ENCODE data around the gene BCAT1.
"Not testable (repeated sequence)": the region's sequence is repeated elsewhere in the genome, so short reads cannot be mapped to it uniquely, and the experiment has no call there.

The BCAT1 gene

DNA sequence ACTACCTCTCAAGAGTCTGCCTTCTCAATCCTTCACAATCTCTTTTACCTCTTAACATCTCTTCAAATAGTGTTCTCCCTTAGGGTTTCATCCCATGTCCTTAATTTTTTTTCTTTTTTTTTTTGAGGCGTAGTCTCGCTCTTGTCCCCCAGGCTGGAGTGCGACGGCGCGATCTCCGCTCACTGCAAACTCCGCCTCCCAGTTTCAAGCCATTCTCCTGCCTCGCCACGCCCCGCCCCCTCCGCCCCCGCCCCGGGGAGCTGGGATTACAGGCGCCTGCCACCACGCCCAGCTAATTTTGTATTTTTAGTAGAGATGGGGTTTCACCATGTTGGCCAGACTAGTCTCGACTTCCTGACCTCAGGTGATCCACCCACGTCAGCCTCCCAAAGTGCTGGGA, 7.0 kb upstream of the BCAT1 start:
- FAIRE-seq = no peak

DNA sequence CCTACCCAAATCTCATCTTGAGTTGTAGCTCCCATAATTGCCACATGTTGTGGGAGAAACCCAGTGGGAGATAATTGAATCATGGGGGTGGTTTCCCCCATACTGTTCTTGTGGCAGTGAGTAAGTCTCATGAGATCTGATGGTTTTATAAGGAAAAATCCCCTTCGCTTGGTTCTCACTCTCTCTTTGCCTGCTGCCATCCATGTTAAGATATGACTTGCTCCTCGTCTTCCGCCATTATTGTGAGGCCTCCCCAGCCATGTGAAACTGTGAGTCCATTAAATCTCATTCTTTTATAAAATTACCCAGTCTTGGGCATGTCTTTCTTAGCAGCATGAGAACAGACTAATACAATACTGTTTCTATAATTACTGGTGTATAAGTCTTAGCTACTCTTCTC, 6.5 kb upstream of the BCAT1 start:
- no peak for FAIRE-seq

DNA sequence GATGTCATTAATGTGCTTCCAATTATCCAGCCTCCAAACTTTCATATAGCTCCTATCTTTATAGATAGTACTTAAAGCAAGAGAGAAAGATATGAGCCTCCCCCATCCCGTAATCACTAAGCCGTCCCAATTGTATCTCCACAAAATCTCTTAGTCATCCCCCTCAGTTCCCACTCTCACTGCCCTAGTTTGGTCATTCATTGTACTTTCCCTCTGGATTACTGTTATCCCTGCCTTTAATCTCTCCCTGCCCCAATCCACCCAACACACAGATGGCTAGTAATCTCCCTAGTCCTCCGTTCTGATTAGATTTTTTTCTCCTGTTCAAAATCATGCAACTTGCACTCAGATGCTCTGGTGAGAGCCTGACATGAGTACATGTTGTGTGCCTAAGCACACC, 5.4 kb upstream of the BCAT1 start:
- no peak for FAIRE-seq

GRCh38 chr12:24952389-24952788, 3.5 kb upstream of the BCAT1 start:
- no peak for FAIRE-seq

DNA sequence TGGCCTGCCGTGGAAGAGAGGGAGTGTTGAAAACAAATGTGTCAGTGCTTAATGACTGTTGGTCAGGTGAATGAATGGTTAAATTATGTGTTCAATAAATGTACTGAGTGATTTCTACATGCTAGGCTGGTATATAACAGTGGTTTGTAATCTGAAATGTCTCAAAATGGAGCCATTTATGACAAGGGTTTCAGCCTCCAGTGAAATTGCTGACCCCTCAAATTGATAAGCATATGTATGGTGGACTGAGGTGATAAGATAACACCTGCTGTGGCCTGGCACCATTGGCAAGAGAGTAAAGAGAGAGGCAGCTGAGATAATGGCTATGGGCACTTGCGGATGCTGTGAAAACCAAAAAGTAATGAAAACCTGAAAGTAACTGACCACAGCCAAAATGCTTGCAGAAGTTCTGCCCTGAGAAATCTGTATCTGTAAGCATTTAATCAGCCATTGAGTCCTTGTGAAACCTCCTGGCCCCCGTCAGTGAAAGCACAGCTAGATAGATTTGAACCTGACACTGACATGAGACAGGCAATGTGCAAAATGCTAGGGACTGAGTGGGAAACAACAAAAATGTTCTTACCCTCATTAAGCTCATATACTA, 1.4 kb upstream of the BCAT1 start:
- no peak for FAIRE-seq

GRCh38 chr12:24948420-24948756, 513 bp downstream of the BCAT1 start:
- no peak for FAIRE-seq

- no peak for FAIRE-seq
These were observed 1.1 kb downstream of the BCAT1 start for GRCh38 chr12:24947541-24948419.

- FAIRE-seq = no peak
These were observed 3.1 kb downstream of the BCAT1 start for GRCh38 chr12:24945845-24946244.

DNA sequence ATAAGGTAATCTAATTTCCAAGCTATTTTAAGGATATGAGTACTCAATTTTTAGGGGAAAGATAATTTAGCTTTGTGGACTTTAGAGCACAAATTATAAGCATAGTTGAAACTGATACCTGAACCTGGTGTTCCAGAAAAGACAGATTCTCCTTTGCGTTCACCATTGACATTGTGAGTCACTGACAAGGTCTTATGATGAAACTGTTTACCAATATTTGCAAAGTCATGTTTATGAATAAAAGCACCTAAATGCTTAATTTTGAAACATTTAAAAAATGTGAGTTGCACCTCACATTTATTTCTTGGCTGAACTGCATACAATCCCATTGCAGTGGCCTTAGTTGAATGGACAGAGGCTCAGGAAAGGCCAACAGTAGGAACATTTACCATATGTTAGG, 3.9 kb downstream of the BCAT1 start:
- FAIRE-seq = no peak

- FAIRE-seq = no peak
These were observed 4.3 kb downstream of the BCAT1 start for GRCh38 chr12:24944601-24944975.

DNA sequence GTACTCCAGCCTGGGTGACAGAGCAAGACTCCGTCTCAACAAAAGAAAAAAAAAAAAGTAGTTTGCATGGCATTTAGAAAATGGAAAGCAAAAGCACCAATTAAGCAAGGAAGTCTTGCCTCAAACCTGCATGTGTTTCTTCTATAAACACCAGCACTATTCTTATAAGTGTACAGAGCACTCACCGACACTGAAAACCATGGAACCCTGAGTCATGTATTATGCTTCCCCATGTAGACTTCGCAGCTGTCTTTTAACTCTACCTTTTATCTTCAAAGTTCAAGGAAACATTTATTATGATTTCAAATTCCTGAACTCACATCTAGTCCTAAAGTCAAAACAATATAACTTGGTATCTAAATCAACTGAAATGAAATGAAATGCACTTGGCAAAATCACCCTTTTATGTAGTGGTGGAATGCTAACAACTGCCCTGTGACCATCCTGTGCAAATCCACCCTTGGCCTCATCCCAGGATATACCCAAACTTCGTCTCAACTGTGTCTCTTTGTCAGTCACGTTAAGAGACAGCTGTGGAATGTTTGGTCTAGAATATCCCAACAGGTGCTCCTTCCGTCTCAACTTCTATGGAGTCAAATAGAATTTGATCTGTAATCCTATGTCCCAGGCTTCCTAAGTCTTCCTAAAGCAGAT, 4.8 kb downstream of the BCAT1 start:
- FAIRE-seq = no peak

DNA sequence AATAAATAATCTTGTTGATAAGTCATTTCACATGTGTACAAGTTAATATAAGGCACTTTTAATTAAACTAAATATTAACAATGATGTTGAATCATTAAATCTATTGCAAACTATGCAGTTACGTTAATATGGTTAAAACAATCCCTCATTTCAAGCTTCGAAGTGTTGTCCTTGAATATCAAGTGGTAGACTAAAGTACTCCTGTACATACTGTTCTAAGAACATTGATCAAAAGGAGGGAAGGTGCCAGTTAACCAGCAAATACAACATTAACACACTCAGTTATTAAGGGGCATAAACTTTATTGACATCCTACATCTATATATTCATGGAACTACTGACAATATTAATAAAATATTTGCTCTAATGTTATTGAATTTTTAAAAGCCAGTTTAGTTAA, 8.7 kb downstream of the BCAT1 start:
- no peak for FAIRE-seq

- FAIRE-seq = not testable (repeated sequence)
These were observed 9.3 kb downstream of the BCAT1 start for GRCh38 chr12:24939551-24939950.

DNA sequence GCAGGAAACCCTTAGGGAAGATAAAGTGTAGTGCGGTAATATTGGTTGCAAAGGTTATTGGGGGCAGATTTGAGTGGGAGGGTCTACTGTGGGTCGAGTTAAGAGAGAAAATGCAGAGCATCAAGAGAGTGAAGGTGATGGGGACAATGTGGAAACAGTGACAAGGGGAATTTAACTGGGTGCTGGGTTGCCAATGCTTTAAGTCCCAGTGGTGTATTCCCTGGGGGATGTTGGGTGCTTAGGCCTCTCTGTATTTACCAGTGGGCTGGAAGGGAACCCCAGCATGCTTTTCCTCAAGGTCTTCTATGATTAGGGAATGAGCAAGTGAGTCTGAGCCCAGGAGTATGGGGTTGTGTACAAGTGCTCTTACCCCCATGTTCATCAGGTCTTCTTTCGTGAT, 10.6 kb downstream of the BCAT1 start:
- FAIRE-seq = no peak

DNA sequence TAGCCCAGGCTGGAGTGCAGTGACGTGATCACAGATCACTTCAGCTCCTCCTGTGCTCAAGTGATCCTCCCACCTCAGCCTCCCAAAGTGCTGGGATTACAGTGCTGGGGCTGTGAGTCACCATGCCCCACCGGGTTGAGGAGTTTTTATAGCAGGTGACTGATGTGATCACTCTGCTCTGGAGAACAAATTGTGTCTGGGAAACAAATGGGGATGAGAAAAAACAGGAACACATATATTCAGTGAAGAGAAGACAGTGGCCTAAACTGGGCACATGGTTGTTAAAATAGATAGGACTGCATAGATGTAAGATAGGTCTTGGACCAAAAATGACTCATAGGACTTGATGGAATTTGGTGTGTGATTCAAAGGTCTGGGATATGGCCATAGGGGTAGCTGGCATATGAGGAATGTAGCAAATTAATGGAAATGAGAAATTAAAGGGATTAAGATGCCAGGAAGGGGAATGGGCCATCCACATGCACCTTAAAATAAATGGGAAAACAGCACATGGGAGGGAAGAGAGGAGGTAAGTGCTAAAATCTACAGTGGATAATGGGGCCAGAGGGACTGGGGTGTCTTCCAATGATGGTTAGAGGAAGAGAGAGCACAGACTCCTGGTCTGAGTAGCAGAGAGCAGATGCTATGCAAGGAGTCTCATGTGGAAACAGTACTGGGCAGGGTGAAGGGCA, 11.2 kb downstream of the BCAT1 start:
- FAIRE-seq = no peak

GRCh38 chr12:24933694-24934407, 15.1 kb downstream of the BCAT1 start:
- no peak for FAIRE-seq

DNA sequence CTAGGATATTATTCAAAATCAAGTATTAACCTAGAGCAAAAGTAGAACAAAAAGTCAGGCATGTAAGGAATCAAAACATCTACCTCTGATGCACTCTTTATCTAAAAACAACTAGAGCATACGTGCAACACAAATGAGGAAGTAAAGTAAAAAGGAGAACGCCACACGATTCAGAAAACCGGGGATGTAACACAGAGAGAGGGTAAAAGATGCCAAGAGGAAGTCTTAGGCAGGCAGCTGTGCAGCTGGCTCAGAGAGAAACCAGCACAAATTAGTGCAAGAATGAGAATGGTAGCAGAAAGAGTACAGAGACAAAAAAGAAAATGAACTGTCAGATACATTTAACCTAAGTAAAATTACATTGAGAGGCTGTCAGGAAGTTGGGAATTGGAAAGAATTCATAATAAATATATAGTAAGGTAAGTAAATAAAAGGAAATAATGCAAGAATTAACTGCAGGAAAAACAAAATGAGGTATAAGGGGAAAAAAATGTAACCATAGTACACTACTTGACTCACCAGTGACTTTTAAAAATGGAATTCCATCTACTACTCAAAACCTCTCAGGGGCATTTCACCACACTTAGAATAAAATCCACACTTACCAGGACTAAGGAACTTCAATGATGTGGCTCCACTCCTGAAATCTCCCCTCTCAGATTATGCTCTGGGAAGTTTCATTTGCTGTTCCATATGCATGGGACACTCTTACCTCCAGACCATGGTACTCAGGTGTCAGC, 17.1 kb downstream of the BCAT1 start:
- no peak for FAIRE-seq

- no peak for FAIRE-seq
These were observed 18.9 kb downstream of the BCAT1 start for GRCh38 chr12:24929953-24930352.

- not testable (repeated sequence) for FAIRE-seq
These were observed 20.2 kb downstream of the BCAT1 start for GRCh38 chr12:24928533-24929306.

DNA sequence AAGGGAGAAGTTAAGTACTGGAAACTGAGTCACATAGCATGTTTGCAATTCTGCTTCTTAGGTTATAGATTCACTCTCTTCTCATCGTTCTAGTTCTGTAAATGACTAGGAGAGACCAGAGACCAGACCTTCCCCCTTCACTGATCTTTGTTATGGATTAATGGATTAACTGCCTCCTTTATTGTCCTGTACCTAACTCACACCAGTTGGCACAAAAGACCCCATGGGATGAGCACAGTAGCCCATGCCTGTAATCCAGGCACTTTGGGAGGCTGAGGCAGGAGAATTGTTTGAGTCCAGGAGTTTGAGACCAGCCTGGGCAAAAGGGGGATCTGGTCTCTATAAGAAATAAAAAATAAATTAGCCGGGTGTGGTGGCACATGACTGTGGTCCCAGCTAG, 20.8 kb downstream of the BCAT1 start:
- FAIRE-seq = no peak

- FAIRE-seq = not testable (repeated sequence)
These were observed 22.8 kb downstream of the BCAT1 start for GRCh38 chr12:24926080-24926479.

All from TTC549 (cell line).